H9 (cell line): ENCODE measurements around the gene ACVR1C. TPM values are rescaled to one million over a fixed set of nuclear protein-coding genes. Genes with fewer than 3 reads are reported as not detected.

Experiments
- DNase-seq: peaks from one replicate; pipeline ENCODE4 v3.0.0-alpha.2; 2017
- H2AFZ ChIP-seq: one replicate; pipeline ENCODE4 v1.6.1; 2013; ENCODE audit warnings: mild to moderate bottlenecking, low read length, control low read depth, moderate library complexity
- H2AK5ac ChIP-seq: 2 replicates; pipeline ENCODE4 v1.6.1; 2013; ENCODE audit warnings: low read length, control low read depth, mixed read lengths; ENCODE audit not compliant: insufficient read length
- H2BK120ac ChIP-seq: one replicate; pipeline ENCODE4 v1.6.1; 2013; ENCODE audit warnings: low read depth, mild to moderate bottlenecking, low read length, control low read depth, inconsistent platforms; ENCODE audit not compliant: poor library complexity, severe bottlenecking
- H2BK12ac ChIP-seq: 2 replicates; pipeline ENCODE4 v1.6.1; 2013; ENCODE audit warnings: low read length, control low read depth, mixed read lengths, low read depth; ENCODE audit not compliant: insufficient read length
- H2BK15ac ChIP-seq: 2 replicates; pipeline ENCODE4 v1.6.1; 2013; ENCODE audit warnings: low read depth, low read length, control low read depth
- H2BK20ac ChIP-seq: one replicate; pipeline ENCODE4 v1.6.1; 2013; ENCODE audit warnings: low read depth, mild to moderate bottlenecking, low read length, control low read depth, inconsistent platforms; ENCODE audit not compliant: poor library complexity, severe bottlenecking
- H2BK5ac ChIP-seq: 2 replicates; pipeline ENCODE4 v1.6.1; 2013; ENCODE audit warnings: low read length, control low read depth, mixed read lengths; ENCODE audit not compliant: insufficient read length
- H3K14ac ChIP-seq: 2 replicates; pipeline ENCODE4 v1.6.1; 2013; ENCODE audit warnings: low read length, control low read depth; ENCODE audit not compliant: insufficient read depth
- H3K18ac ChIP-seq: 2 replicates; pipeline ENCODE4 v1.6.1; 2013; ENCODE audit warnings: low read depth, mild to moderate bottlenecking, mixed read lengths, low read length, control low read depth; ENCODE audit not compliant: insufficient read length
- H3K23ac ChIP-seq: 2 replicates; pipeline ENCODE4 v1.6.1; 2013; ENCODE audit warnings: low read length, control low read depth, mixed read lengths, low read depth; ENCODE audit not compliant: insufficient read length
- H3K23me2 ChIP-seq: 2 replicates; pipeline ENCODE4 v1.6.1; 2013; ENCODE audit warnings: low read depth, mild to moderate bottlenecking, mixed read lengths, low read length, control low read depth; ENCODE audit not compliant: insufficient read length, poor library complexity, severe bottlenecking
- H3K27ac ChIP-seq: 2 replicates; pipeline ENCODE4 v1.5.1; 2013; ENCODE audit warnings: low read length, control low read depth, mixed read lengths, low read depth; ENCODE audit not compliant: insufficient read length
- H3K27me3 ChIP-seq: 2 replicates; pipeline ENCODE4 v1.6.1; 2013; ENCODE audit warnings: low read length, control low read depth, inconsistent platforms; ENCODE audit not compliant: insufficient read depth
- H3K4ac ChIP-seq: 2 replicates; pipeline ENCODE4 v1.6.1; 2013; ENCODE audit warnings: low read depth, mild to moderate bottlenecking, control low read depth, inconsistent platforms, low read length, moderate library complexity
- H3K4me1 ChIP-seq: 2 replicates; pipeline ENCODE4 v1.6.1; 2013; ENCODE audit warnings: low read length, control low read depth, inconsistent platforms; ENCODE audit not compliant: insufficient read depth
- H3K4me2 ChIP-seq: 2 replicates; pipeline ENCODE4 v1.6.1; 2013; ENCODE audit warnings: low read length, control low read depth, mixed read lengths; ENCODE audit not compliant: insufficient read length, insufficient read depth
- H3K56ac ChIP-seq: 2 replicates; pipeline ENCODE4 v1.6.1; 2013; ENCODE audit warnings: low read depth, mild to moderate bottlenecking, mixed read lengths, low read length, control low read depth; ENCODE audit not compliant: insufficient read length
- H3K79me1 ChIP-seq: 2 replicates; pipeline ENCODE4 v1.6.1; 2013; ENCODE audit warnings: low read depth, mild to moderate bottlenecking, moderate library complexity, low read length, control low read depth, inconsistent platforms; ENCODE audit not compliant: insufficient read depth, poor library complexity, severe bottlenecking
- H3K79me2 ChIP-seq: 2 replicates; pipeline ENCODE4 v1.6.1; 2013; ENCODE audit warnings: low read length, control low read depth, inconsistent platforms; ENCODE audit not compliant: insufficient read depth
- H3K9ac ChIP-seq: 2 replicates; pipeline ENCODE4 v1.6.1; 2013; ENCODE audit warnings: low read length, control low read depth, mixed read lengths; ENCODE audit not compliant: insufficient read length; ENCODE audit errors: extremely low read depth
- H3K9me3 ChIP-seq: one replicate; pipeline ENCODE4 v1.6.1; 2013; ENCODE audit warnings: low read depth, low read length, inconsistent platforms; ENCODE audit not compliant: control insufficient read depth
- H3T11ph ChIP-seq: one replicate; pipeline ENCODE4 v1.6.1; 2013; ENCODE audit warnings: mild to moderate bottlenecking, low read length, control low read depth, inconsistent platforms
- H4K20me1 ChIP-seq: one replicate; pipeline ENCODE4 v1.6.1; 2013; ENCODE audit not compliant: control insufficient read depth, insufficient read length, insufficient read depth
- H4K5ac ChIP-seq: 2 replicates; pipeline ENCODE4 v1.6.1; 2013; ENCODE audit warnings: low read depth, mild to moderate bottlenecking, mixed read lengths, low read length, control low read depth; ENCODE audit not compliant: insufficient read length
- H4K8ac ChIP-seq: replicated peaks from 2 replicates; pipeline ENCODE4 v1.6.1; 2013; ENCODE audit warnings: low read length, control low read depth, mixed read lengths, low read depth; ENCODE audit not compliant: insufficient read length
- H4K91ac ChIP-seq: 2 replicates; pipeline ENCODE4 v1.6.1; 2013; ENCODE audit warnings: low read depth, mild to moderate bottlenecking, moderate library complexity, mixed read lengths, low read length, control low read depth; ENCODE audit not compliant: insufficient read length
- H3K27ac Mint-ChIP-seq, 3 experiments: 2 replicates in 2 of 3; 3 replicates in 1 of 3; pipeline ENCODE4 v1.8.0; 2020 to 2021; ENCODE audit warnings: mixed read lengths in 3 of 3, mild to moderate bottlenecking in 1 of 3, moderate library complexity in 1 of 3
- H3K27me3 Mint-ChIP-seq: 2 replicates; pipeline ENCODE4 v1.8.0; 2021; ENCODE audit warnings: low read depth, mild to moderate bottlenecking, moderate library complexity, mixed read lengths
- H3K36me3 Mint-ChIP-seq, 3 experiments: 2 replicates in 2 of 3; 3 replicates in 1 of 3; pipeline ENCODE4 v1.8.0; 2020 to 2021; ENCODE audit warnings: low read depth in 3 of 3, mixed read lengths in 3 of 3; ENCODE audit not compliant: insufficient read depth in 1 of 3
- H3K4me1 Mint-ChIP-seq, 2 experiments: 2 replicates each; pipeline ENCODE4 v1.8.0; 2020; ENCODE audit warnings: mixed read lengths in 2 of 2
- H3K4me3 Mint-ChIP-seq, 2 experiments: 2 replicates in 1 of 2; 3 replicates in 1 of 2; pipeline ENCODE4 v1.8.0; 2020 to 2021; ENCODE audit warnings: mild to moderate bottlenecking in 2 of 2, mixed read lengths in 2 of 2, moderate library complexity in 1 of 2
- H3K9me3 Mint-ChIP-seq, 2 experiments: 2 replicates in 1 of 2; 3 replicates in 1 of 2; pipeline ENCODE4 v1.8.0; 2020; ENCODE audit warnings: mild to moderate bottlenecking in 2 of 2, mixed read lengths in 2 of 2, moderate library complexity in 1 of 2
- CTCF ChIP-seq: fragments of 200-600 bp; sonication (generic); conservative IDR thresholded peaks from 3 replicates; pipeline ENCODE4 v1.8.0; 2021; ENCODE audit warnings: antibody characterized with exemption, mild to moderate bottlenecking
- total RNA-seq: library from RNA; stranded (reverse); gene quantifications from 2 replicates; pipeline ENCODE4 v1.2.1, GENCODE V29; 2021

Gene ACVR1C
- total RNA-seq, 1 experiment from 2014 or later, result 0.81 TPM

- no peak overlapping the region for H3K23ac ChIP-seq
- Mint-ChIP-seq H3K36me3 (no peaks in the 10 kb centered on the region), H3K27me3 (no peaks in the 10 kb centered on the region; the same call in 1 of the 2 replicates), H3K4me1 (peaks cover 3 to 4% of the 10 kb centered on the region in 2 experiments; a peak in 3 of 4 replicates), H3K27ac (no peak overlapping the region), H3K4me3 (no peak overlapping the region), H3K9me3 (no peaks in the 10 kb centered on the region)
- no peak overlapping the region for H2AK5ac ChIP-seq
- no peaks in the 10 kb centered on the region for H3K9me3 ChIP-seq
- no peak overlapping the region for H2BK12ac ChIP-seq
- TF ChIP-seq CTCF, result no peak
- no peak overlapping the region for H3K14ac ChIP-seq
- H2AFZ ChIP-seq, result no peak overlapping the region
- H4K5ac ChIP-seq, result no peak overlapping the region
- H3K4ac ChIP-seq, result no peak overlapping the region
- no peak overlapping the region for H3K56ac ChIP-seq
- H4K20me1 ChIP-seq, result no peaks in the 10 kb centered on the region
- H3K79me1 ChIP-seq, result no peaks in the 10 kb centered on the region
- H3K27ac ChIP-seq, result no peak overlapping the region
- H2BK15ac ChIP-seq, result no peak overlapping the region
- no peak overlapping the region for H3K18ac ChIP-seq
- no peak overlapping the region for H3K4me2 ChIP-seq
- no peak overlapping the region for H2BK120ac ChIP-seq
- H3K23me2 ChIP-seq, result no peaks in the 10 kb centered on the region
- H4K8ac ChIP-seq, result no peak overlapping the region
- H3K27me3 ChIP-seq, result no peaks in the 10 kb centered on the region
- no peaks in the 10 kb centered on the region for H3K4me1 ChIP-seq
- H3K9ac ChIP-seq, result no peak overlapping the region
- DNase-seq, result no peak
- H2BK5ac ChIP-seq, result no peak overlapping the region
- H3K79me2 ChIP-seq, result no peaks in the 10 kb centered on the region
- H4K91ac ChIP-seq, result no peak overlapping the region
- H2BK20ac ChIP-seq, result no peak overlapping the region
- no peak overlapping the region for H3T11ph ChIP-seq
Observed at GRCh38 chr2:157574165-157574564, 54.5 kb downstream of the ACVR1C start.
